AG09309 (cell line): ENCODE data around the gene ARL4C.
A peak's percentile ranks its signal among the peaks of the same experiment; 100 is the strongest.
"Not testable (repeated sequence)": the region's sequence is repeated elsewhere in the genome, so short reads cannot be mapped to it uniquely, and the experiment has no call there.

Experiments used
- DNase-seq: peaks from one replicate; pipeline ENCODE4 v3.0.0-alpha.2; 2010; ENCODE audit warnings: low read depth
- H3K4me3 ChIP-seq: 2 replicates; pipeline ENCODE4 v1.5.1; 2011; ENCODE audit warnings: mild to moderate bottlenecking, low read depth, low read length, moderate library complexity; ENCODE audit not compliant: control insufficient read depth
- CTCF ChIP-seq: IDR thresholded peaks from 2 replicates; pipeline ENCODE4 v1.5.1; 2011; ENCODE audit warnings: mild to moderate bottlenecking, low read depth, low read length, inconsistent platforms; ENCODE audit not compliant: insufficient read depth, control insufficient read depth; ENCODE audit errors: missing control alignments

ARL4C gene

GRCh38 chr2:234458466-234458865 is 38.4 kb downstream of the ARL4C start:
- DNase-seq = no peak
- no peak for TF ChIP-seq CTCF
- H3K4me3 ChIP-seq = no peak overlapping the region

GRCh38 chr2:234457421-234457820 is 39.5 kb downstream of the ARL4C start:
- no peak for TF ChIP-seq CTCF
- DNase-seq = no peak
- no peak overlapping the region for H3K4me3 ChIP-seq

GRCh38 chr2:234455246-234455645 is 41.6 kb downstream of the ARL4C start:
- not testable (repeated sequence) for H3K4me3 ChIP-seq, DNase-seq

- no peak overlapping the region for H3K4me3 ChIP-seq
- no peak for TF ChIP-seq CTCF
- DNase-seq = no peak
Measured at GRCh38 chr2:234454433-234454832, 42.4 kb downstream of the ARL4C start.

- DNase-seq = no peak
- TF ChIP-seq CTCF = no peak
- no peak overlapping the region for H3K4me3 ChIP-seq
Measured at GRCh38 chr2:234453216-234453615, 43.7 kb downstream of the ARL4C start.

GRCh38 chr2:234451852-234452625 is 44.8 kb downstream of the ARL4C start:
- DNase-seq = peak; percentile 93
- TF ChIP-seq CTCF = no peak
- H3K4me3 ChIP-seq = no peak overlapping the region

- no peak for TF ChIP-seq CTCF
- no peak overlapping the region for H3K4me3 ChIP-seq
- no peak for DNase-seq
Measured at GRCh38 chr2:234451242-234451641, 45.6 kb downstream of the ARL4C start.
